Measurements from ENCODE around the gene PRSS16. TPM values are rescaled to one million over a fixed set of nuclear protein-coding genes. Genes with fewer than 3 reads are reported as not detected.

PRSS16 gene
- total RNA-seq, 2 donors from 2014 or later, result 21.8 to 29.8 TPM

- Histone ChIP-seq H3K36me3 (no peaks in the 10 kb centered on the region), H3K27me3 (peaks cover 64% of the 10 kb centered on the region), H3K9ac (ENCODE audit: low read depth in 2 of 2, low read length in 2 of 2) (no peak overlapping the region), H3K9me3 (no peaks in the 10 kb centered on the region), H3K27ac (no peak overlapping the region), H3K4me3 (no peak overlapping the region), H3K4me1 (no peaks in the 10 kb centered on the region)
- no peak for DNase-seq
- intact Hi-C loops (cut with DNase I), result no loop called here
- TF ChIP-seq CTCF (IDR thresholded peaks at IDR 0.05), result no peak
Measured at GRCh38 chr6:27288136-27289044, 40.9 kb downstream of the PRSS16 start.

- H3K36me3 ChIP-seq, result no peaks in the 10 kb centered on the region
- no peak for DNase-seq
- H3K4me1 ChIP-seq, result no peaks in the 10 kb centered on the region
- no peak overlapping the region for H3K4me3 ChIP-seq
- H3K27me3 ChIP-seq, result peaks cover 60% of the 10 kb centered on the region
- no peaks in the 10 kb centered on the region for H3K9me3 ChIP-seq
- no peak overlapping the region for H3K27ac ChIP-seq
- no peak for TF ChIP-seq CTCF (IDR thresholded peaks at IDR 0.05)
- no peak overlapping the region for H3K9ac ChIP-seq (ENCODE audit: low read depth in 2 of 2, low read length in 2 of 2)
- intact Hi-C loops (cut with DNase I), result no loop called here
Measured at GRCh38 chr6:27290065-27290849, 42.8 kb downstream of the PRSS16 start.

- no peaks in the 10 kb centered on the region for H3K4me1 ChIP-seq
- TF ChIP-seq CTCF (IDR thresholded peaks at IDR 0.05), result no peak
- H3K9me3 ChIP-seq, result no peaks in the 10 kb centered on the region
Measured at GRCh38 chr6:27290850-27291208, 43.3 kb downstream of the PRSS16 start.

GRCh38 chr6:27293436-27294098 is 46.1 kb downstream of the PRSS16 start:
- peaks cover 62% of the 10 kb centered on the region for H3K27me3 ChIP-seq
- no peaks in the 10 kb centered on the region for H3K9me3 ChIP-seq
- DNase-seq, result no peak
- H3K36me3 ChIP-seq, result no peaks in the 10 kb centered on the region
- no peaks in the 10 kb centered on the region for H3K4me1 ChIP-seq
- intact Hi-C loops (cut with DNase I), result no loop called here
- H3K27ac ChIP-seq, result no peak overlapping the region
- no peak overlapping the region for H3K4me3 ChIP-seq
- H3K9ac ChIP-seq (ENCODE audit: low read depth in 2 of 2, low read length in 2 of 2), result no peak overlapping the region
- TF ChIP-seq CTCF (IDR thresholded peaks at IDR 0.05), result no peak

More at GRCh38 chr6:27290850-27291208, 43.3 kb downstream of the PRSS16 start:
- no peaks in the 10 kb centered on the region for H3K36me3 ChIP-seq
- no peak overlapping the region for H3K4me3 ChIP-seq
- no peak for DNase-seq
- no peak overlapping the region for H3K27ac ChIP-seq
- peaks cover 61% of the 10 kb centered on the region for H3K27me3 ChIP-seq
- intact Hi-C loops (cut with DNase I), result no loop called here
- no peak overlapping the region for H3K9ac ChIP-seq (ENCODE audit: low read depth in 2 of 2, low read length in 2 of 2)

- no peak for DNase-seq
- H3K36me3 ChIP-seq, result no peaks in the 10 kb centered on the region
- H3K9me3 ChIP-seq, result no peaks in the 10 kb centered on the region
- peaks cover 53% of the 10 kb centered on the region for H3K27me3 ChIP-seq
- intact Hi-C loops (cut with DNase I), result no loop called here
- H3K4me1 ChIP-seq, result no peaks in the 10 kb centered on the region
- no peak overlapping the region for H3K27ac ChIP-seq
- H3K9ac ChIP-seq (ENCODE audit: low read depth in 2 of 2, low read length in 2 of 2), result no peak overlapping the region
- H3K4me3 ChIP-seq, result no peak overlapping the region
- no peak for TF ChIP-seq CTCF (IDR thresholded peaks at IDR 0.05)
Measured at GRCh38 chr6:27294409-27294808, 46.9 kb downstream of the PRSS16 start.
